ENCODE data around the gene GLI1. TPM values are rescaled to one million over a fixed set of nuclear protein-coding genes. Genes with fewer than 3 reads are reported as not detected.
A peak's percentile ranks its signal among the peaks of the same experiment; 100 is the strongest.

Gene GLI1
- total RNA-seq, 1 experiment from 2014 or later = 6.4 TPM

- Histone ChIP-seq H3K9me3 (ENCODE audit: control insufficient read depth in 1 of 2, insufficient read depth in 1 of 2, low read depth in 1 of 2, low read length in 2 of 2) (no peaks in the 10 kb centered on the region), H3K4me3 (replicated peaks in 1 of 2; ENCODE audit: low read depth in 1 of 2, low read length in 2 of 2) (peak overlapping the region; percentile 72 to 85), H3K9me2 (ENCODE audit: insufficient read depth) (no peaks in the 10 kb centered on the region), H3K4me2 (ENCODE audit: low read length) (peak overlapping the region; percentile 89), H3K36me3 (ENCODE audit: control insufficient read depth in 1 of 2, insufficient read depth in 2 of 2, low read length in 2 of 2) (no peaks in the 10 kb centered on the region), H3K9ac (ENCODE audit: low read length) (peak overlapping the region; percentile 88), H3K27me3 (ENCODE audit: insufficient read depth, low read length) (no peaks in the 10 kb centered on the region), H3K79me2 (ENCODE audit: insufficient read depth, low read length) (peaks cover 19% of the 10 kb centered on the region), H3K4me1 (ENCODE audit: control insufficient read depth in 1 of 2, insufficient read depth in 2 of 2, low read length in 2 of 2) (peaks cover 4 to 19% of the 10 kb centered on the region in 2 experiments; a peak in 3 of 4 replicates), H2AFZ (ENCODE audit: low read depth, low read length, poor library complexity, severe bottlenecking) (no peak overlapping the region), H3K27ac (ENCODE audit: low read depth, low read length) (peak overlapping the region; percentile 75), H4K20me1 (ENCODE audit: insufficient read depth) (no peaks in the 10 kb centered on the region)
- ChIA-PET CTCF (no interaction called here), RAD21 (ENCODE audit: low non-redundant PET in 1 of 2, low total read pairs in 2 of 2, uncharacterized antibody in 2 of 2, unreplicated experiment in 2 of 2) (interaction anchor here in 1 of 2 experiments (0.6 kb wide), 1 partner anchor 15 kb away, joined by 4 read pairs; no protein-coding TSS in a partner anchor), POLR2A (interaction anchor here (0.8 kb wide), 1 partner anchor 24 kb away, joined by 3 read pairs; no protein-coding TSS in a partner anchor)
- TSS peak; percentile 86 for BruUV-seq (replicated peaks)
- intact Hi-C loops (cut with micrococcal nuclease) = no loop called here
- ATAC-seq = no peak
- no peak for DNase-seq (ENCODE audit: low read depth, low spot score)
- TF ChIP-seq RAD21 (IDR thresholded peaks at IDR 0.05; ENCODE audit: low read depth) = no peak
- TF ChIP-seq SIN3A (IDR thresholded peaks at IDR 0.05; ENCODE audit: low read depth) = no peak
- TF ChIP-seq CTCF (IDR thresholded peaks at IDR 0.05 in 2 of 3, conservative IDR thresholded peaks at IDR 0.05 in 1 of 3; ENCODE audit: borderline replicate concordance in 1 of 3, insufficient read depth in 1 of 3, low read depth in 2 of 3, low read length in 2 of 3) = no peak
- no peak; the same call in 1 of the 2 replicates for TF ChIP-seq POLR2AphosphoS5 (IDR thresholded peaks at IDR 0.05; ENCODE audit: low read depth, low read length)
- TF ChIP-seq EGR1 (IDR thresholded peaks at IDR 0.05; ENCODE audit: low read depth) = no peak
- TF ChIP-seq ELF1 (IDR thresholded peaks at IDR 0.05; ENCODE audit: borderline replicate concordance, low read depth) = no peak
- TF ChIP-seq EZH2phosphoT487 (IDR thresholded peaks at IDR 0.05; ENCODE audit: borderline replicate concordance) = no peak
- TF ChIP-seq MAX (IDR thresholded peaks at IDR 0.05) = no peak
- no peak for TF ChIP-seq ZNF274 (IDR thresholded peaks at IDR 0.05; ENCODE audit: low read depth, low read length)
- TF ChIP-seq SP1 (IDR thresholded peaks at IDR 0.05; ENCODE audit: low read depth) = no peak
- TF ChIP-seq SRF (IDR thresholded peaks at IDR 0.05; ENCODE audit: low read depth) = no peak
- no peak for TF ChIP-seq REST (IDR thresholded peaks at IDR 0.05; ENCODE audit: low read depth)
- TF ChIP-seq CEBPB (IDR thresholded peaks at IDR 0.05; ENCODE audit: low read depth) = no peak
- TF ChIP-seq YY1 (IDR thresholded peaks at IDR 0.05; ENCODE audit: extremely low read depth, insufficient replicate concordance, low read depth, low read length) = no peak
- no peak for TF ChIP-seq FOSL1 (IDR thresholded peaks at IDR 0.05; ENCODE audit: low read depth)
Observed at GRCh38 chr12:57429473-57430111, 30.0 kb upstream of the GLI1 start.

Data from HCT116 (cell line).